Measurements from ENCODE around the gene RTN4R.

DNA sequence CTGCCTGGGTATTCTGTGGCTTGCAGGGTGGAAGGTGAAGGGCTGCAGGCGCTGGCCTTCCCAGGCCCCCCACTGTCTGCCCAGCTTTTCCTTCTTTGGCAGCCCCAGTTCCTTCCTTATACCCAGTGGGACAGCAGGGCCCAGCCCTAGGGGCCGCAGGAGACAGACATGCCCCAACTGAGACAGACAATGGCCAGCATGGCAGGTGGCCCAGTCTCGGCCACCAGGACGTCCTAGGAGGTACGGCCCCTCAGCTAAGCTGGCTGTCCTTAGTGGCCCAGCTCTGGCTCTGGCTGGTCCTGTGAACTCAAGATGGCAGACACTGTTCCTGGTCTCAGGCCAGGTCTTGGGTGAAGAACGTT, 35.9 kb downstream of the RTN4R start:
- TF ChIP-seq, protein P1, sequence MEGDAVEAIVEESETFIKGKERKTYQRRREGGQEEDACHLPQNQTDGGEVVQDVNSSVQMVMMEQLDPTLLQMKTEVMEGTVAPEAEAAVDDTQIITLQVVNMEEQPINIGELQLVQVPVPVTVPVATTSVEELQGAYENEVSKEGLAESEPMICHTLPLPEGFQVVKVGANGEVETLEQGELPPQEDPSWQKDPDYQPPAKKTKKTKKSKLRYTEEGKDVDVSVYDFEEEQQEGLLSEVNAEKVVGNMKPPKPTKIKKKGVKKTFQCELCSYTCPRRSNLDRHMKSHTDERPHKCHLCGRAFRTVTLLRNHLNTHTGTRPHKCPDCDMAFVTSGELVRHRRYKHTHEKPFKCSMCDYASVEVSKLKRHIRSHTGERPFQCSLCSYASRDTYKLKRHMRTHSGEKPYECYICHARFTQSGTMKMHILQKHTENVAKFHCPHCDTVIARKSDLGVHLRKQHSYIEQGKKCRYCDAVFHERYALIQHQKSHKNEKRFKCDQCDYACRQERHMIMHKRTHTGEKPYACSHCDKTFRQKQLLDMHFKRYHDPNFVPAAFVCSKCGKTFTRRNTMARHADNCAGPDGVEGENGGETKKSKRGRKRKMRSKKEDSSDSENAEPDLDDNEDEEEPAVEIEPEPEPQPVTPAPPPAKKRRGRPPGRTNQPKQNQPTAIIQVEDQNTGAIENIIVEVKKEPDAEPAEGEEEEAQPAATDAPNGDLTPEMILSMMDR (IDR thresholded peaks at IDR 0.05 in 2 of 3, conservative IDR thresholded peaks at IDR 0.05 in 1 of 3; ENCODE audit: borderline replicate concordance in 1 of 3, insufficient read depth in 1 of 3, low read depth in 2 of 3, low read length in 2 of 3): no peak
- TF ChIP-seq CEBPB (IDR thresholded peaks at IDR 0.05; ENCODE audit: low read depth) (no peak), MAX (IDR thresholded peaks at IDR 0.05) (no peak), CBX3 (IDR thresholded peaks at IDR 0.05; ENCODE audit: low read depth) (no peak), EZH2 (IDR thresholded peaks at IDR 0.05) (no peak), POLR2A (IDR thresholded peaks at IDR 0.05; ENCODE audit: borderline replicate concordance, extremely low read depth, insufficient read depth, insufficient read length) (no peak), EZH2phosphoT487 (IDR thresholded peaks at IDR 0.05; ENCODE audit: borderline replicate concordance) (no peak)
- TF ChIP-seq, protein P2, sequence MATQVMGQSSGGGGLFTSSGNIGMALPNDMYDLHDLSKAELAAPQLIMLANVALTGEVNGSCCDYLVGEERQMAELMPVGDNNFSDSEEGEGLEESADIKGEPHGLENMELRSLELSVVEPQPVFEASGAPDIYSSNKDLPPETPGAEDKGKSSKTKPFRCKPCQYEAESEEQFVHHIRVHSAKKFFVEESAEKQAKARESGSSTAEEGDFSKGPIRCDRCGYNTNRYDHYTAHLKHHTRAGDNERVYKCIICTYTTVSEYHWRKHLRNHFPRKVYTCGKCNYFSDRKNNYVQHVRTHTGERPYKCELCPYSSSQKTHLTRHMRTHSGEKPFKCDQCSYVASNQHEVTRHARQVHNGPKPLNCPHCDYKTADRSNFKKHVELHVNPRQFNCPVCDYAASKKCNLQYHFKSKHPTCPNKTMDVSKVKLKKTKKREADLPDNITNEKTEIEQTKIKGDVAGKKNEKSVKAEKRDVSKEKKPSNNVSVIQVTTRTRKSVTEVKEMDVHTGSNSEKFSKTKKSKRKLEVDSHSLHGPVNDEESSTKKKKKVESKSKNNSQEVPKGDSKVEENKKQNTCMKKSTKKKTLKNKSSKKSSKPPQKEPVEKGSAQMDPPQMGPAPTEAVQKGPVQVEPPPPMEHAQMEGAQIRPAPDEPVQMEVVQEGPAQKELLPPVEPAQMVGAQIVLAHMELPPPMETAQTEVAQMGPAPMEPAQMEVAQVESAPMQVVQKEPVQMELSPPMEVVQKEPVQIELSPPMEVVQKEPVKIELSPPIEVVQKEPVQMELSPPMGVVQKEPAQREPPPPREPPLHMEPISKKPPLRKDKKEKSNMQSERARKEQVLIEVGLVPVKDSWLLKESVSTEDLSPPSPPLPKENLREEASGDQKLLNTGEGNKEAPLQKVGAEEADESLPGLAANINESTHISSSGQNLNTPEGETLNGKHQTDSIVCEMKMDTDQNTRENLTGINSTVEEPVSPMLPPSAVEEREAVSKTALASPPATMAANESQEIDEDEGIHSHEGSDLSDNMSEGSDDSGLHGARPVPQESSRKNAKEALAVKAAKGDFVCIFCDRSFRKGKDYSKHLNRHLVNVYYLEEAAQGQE (IDR thresholded peaks at IDR 0.05; ENCODE audit: low read depth): no peak

All from HCT116 (cell line).